SU-DHL-6 (cell line): ENCODE results near the gene SERPINA3.

ENCODE experiments used
- CTCF ChIP-seq: fragments of 200-600 bp; sonication (generic); IDR thresholded peaks from one replicate; pipeline ENCODE4 v1.5.1; 2017; ENCODE audit warnings: antibody characterized with exemption, mild to moderate bottlenecking, low read length, moderate library complexity; ENCODE audit not compliant: insufficient read depth, poor library complexity, severe bottlenecking
- EZH2phosphoT487 ChIP-seq: fragments of 200-600 bp; sonication (generic), shearing (Covaris generic); conservative IDR thresholded peaks from 2 replicates; pipeline ENCODE4 v1.6.1; 2018; ENCODE audit warnings: mild to moderate bottlenecking, antibody characterized with exemption, low read length, moderate library complexity, mixed read lengths

DNA sequence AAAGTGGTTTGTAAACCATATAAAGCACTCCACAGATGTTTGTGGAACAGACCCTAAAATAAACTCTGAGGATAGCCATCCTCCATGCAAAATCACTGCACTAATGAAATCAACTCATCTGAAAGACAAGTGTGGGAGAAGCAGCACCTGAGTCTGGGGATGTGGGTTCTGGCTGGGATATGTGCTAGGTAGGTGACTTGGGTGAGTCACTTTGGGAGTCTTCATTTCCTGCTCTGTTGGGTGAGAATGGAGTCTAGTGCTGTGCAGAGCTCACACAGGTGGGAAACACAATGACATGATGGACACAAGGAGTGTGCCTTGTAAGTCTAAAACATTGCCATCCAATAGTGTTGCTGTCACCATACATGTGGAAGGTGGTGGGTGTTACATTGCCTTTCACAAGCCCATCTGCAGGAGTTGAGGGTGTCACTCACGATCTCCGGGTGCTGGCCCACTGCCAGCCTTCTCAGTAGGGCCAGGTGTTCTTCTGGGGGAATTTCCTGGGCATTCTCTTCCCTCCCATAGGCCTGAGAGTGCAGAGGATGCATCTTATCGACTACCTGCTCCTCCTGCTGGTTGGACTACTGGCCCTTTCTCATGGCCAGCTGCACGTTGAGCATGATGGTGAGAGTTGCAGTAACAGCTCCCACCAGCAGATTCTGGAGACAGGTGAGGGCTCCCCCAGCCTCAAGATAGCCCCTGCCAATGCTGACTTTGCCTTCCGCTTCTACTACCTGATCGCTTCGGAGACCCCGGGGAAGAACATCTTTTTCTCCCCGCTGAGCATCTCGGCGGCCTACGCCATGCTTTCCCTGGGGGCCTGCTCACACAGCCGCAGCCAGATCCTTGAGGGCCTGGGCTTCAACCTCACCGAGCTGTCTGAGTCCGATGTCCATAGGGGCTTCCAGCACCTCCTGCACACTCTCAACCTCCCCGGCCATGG is 49.0 kb upstream of the SERPINA3 start:
- no peak for TF ChIP-seq CTCF
- no peak for TF ChIP-seq EZH2phosphoT487
